Brain microvascular endothelial cell (primary cell): ENCODE measurements around the gene TUBGCP6.

Source experiments
- DNase-seq: peaks from one replicate; pipeline ENCODE4 v3.0.0-alpha.2; 2020
- H3K27ac ChIP-seq: fragments of 250-450 bp; sonication (Bioruptor Pico); 2 replicates; pipeline ENCODE4 v1.5.1; 2020; ENCODE audit warnings: mild to moderate bottlenecking, moderate library complexity
- H3K27me3 ChIP-seq: fragments of 250-450 bp; sonication (Bioruptor Pico); replicated peaks from 2 replicates; pipeline ENCODE4 v1.5.1; 2020; ENCODE audit warnings: mild to moderate bottlenecking
- H3K36me3 ChIP-seq: fragments of 250-450 bp; sonication (Bioruptor Pico); replicated peaks from 2 replicates; pipeline ENCODE4 v1.5.1; 2020; ENCODE audit warnings: mild to moderate bottlenecking
- H3K4me3 ChIP-seq: 2 replicates; pipeline ENCODE4 v1.5.1; 2011; ENCODE audit warnings: low read depth, mild to moderate bottlenecking, control low read depth, low read length, moderate library complexity
- in situ Hi-C: cut with HindIII; loops from 2 replicates; pipeline ENCODE4 v1.10.0; 2017; ENCODE audit warnings: low sequenced_read_pairs, low pct_ligation_motif_present
- TF ChIP-seq, protein P1 (sequence below): IDR thresholded peaks from 2 replicates; pipeline ENCODE4 v1.5.1; 2011; ENCODE audit warnings: low read depth, mild to moderate bottlenecking, moderate library complexity, low read length, control low read depth, inconsistent platforms; ENCODE audit errors: missing control alignments

The TUBGCP6 gene

DNA sequence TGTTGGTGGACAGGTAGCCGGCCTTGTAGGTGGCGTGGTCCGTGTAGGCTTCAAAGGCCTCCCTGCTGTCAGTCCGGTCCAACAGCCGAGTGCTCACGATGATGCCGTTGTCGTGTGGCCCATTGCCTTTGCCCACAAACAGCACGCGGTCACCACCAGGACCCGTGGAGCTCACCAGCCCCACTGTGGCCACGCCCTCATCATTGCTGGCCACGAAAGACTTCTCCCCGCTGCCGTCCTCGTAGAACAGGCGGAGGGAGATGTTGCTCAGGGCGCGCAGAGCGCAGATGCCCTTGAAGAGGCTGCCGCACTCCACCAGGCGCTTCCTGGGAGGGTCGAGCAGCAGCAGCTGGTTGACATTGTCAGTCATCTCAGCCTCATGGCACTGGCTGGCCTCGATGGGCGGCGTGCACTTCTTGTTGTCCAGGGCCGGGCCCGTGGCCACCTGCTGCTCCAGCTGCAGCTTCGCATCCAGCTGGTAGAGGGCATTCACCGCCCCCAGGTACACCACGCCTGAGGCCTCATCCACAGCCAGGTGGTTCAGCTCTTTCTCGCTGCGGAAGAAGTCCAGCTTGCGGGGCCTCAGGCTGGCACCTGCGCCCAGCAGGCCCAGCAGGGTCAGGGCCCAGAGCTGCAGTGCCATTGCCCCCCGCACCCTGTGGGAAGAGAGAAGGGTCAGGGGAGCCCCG, 45.3 kb upstream of the TUBGCP6 start:
- Histone ChIP-seq H3K36me3 (peaks cover 49% of the 10 kb centered on the region), H3K4me3 (no peak overlapping the region), H3K27ac (no peak overlapping the region), H3K27me3 (no peaks in the 10 kb centered on the region)
- DNase-seq = no peak
- TF ChIP-seq, protein P1, sequence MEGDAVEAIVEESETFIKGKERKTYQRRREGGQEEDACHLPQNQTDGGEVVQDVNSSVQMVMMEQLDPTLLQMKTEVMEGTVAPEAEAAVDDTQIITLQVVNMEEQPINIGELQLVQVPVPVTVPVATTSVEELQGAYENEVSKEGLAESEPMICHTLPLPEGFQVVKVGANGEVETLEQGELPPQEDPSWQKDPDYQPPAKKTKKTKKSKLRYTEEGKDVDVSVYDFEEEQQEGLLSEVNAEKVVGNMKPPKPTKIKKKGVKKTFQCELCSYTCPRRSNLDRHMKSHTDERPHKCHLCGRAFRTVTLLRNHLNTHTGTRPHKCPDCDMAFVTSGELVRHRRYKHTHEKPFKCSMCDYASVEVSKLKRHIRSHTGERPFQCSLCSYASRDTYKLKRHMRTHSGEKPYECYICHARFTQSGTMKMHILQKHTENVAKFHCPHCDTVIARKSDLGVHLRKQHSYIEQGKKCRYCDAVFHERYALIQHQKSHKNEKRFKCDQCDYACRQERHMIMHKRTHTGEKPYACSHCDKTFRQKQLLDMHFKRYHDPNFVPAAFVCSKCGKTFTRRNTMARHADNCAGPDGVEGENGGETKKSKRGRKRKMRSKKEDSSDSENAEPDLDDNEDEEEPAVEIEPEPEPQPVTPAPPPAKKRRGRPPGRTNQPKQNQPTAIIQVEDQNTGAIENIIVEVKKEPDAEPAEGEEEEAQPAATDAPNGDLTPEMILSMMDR = no peak
- in situ Hi-C loops = no loop called here

DNA sequence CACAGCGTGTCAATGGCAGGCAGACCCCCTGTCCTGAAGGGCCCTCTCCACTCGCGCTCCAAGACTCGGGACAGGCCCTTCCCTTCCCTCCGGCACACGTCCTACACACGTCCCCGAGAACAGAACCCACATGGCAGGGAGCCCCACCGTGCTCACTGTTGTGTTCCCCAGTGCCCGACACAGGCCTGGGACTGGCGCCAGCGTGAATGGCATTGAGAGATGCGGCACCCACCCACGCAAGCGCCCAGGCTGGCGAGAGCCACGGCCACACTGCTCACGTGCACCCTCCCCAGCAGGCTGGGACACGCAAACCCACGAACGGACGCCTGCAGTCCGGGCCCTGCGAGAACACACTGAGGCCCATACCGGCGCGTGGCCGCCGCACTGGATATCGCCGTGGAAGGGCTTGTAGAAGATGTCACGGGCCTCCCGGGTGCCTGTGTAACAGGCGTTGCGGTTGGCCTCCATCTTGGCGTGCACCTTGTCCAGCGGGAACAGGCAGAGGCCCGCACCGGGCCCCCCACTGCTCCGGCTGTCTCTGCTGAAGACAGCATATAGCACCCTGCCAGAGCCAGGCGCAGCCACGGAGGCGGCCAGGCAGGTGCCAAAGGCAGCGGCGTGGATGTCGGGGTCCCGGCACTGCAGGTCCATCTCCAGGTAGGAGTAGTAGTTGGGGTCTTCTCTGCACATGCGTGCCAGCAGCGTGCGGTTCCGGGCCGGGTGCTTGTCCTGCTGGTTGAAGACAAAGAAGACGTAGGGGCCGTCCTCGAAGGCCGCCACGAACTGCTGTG, 44.5 kb upstream of the TUBGCP6 start:
- Histone ChIP-seq H3K27ac (no peak overlapping the region), H3K4me3 (no peak overlapping the region), H3K36me3 (peaks cover 49% of the 10 kb centered on the region), H3K27me3 (no peaks in the 10 kb centered on the region)
- DNase-seq = no peak
- TF ChIP-seq, protein P1 = no peak
- in situ Hi-C loops = no loop called here

- Histone ChIP-seq H3K4me3 (no peak overlapping the region), H3K27ac (no peak overlapping the region), H3K36me3 (peaks cover 54% of the 10 kb centered on the region), H3K27me3 (no peaks in the 10 kb centered on the region)
- in situ Hi-C loops = no loop called here
- no peak for DNase-seq
- TF ChIP-seq, protein P1 = no peak
Measured at GRCh38 chr22:50287731-50288130, 42.9 kb upstream of the TUBGCP6 start.

- DNase-seq = no peak
- Histone ChIP-seq H3K27me3 (no peaks in the 10 kb centered on the region), H3K36me3 (peaks cover 62% of the 10 kb centered on the region), H3K27ac (no peak overlapping the region), H3K4me3 (no peak overlapping the region)
- in situ Hi-C loops = no loop called here
- TF ChIP-seq, protein P1 = no peak
Measured at GRCh38 chr22:50286701-50287318, 42.0 kb upstream of the TUBGCP6 start.

- TF ChIP-seq, protein P1 = no peak
- in situ Hi-C loops = no loop called here
- Histone ChIP-seq H3K27me3 (no peaks in the 10 kb centered on the region), H3K4me3 (no peak overlapping the region), H3K27ac (no peak overlapping the region), H3K36me3 (peaks cover 63% of the 10 kb centered on the region)
- no peak for DNase-seq
Measured at GRCh38 chr22:50286275-50286674, 41.5 kb upstream of the TUBGCP6 start.
